HG02798 (cell line): ENCODE measurements around the gene PLA2G4B.

Experiments used
- ATAC-seq: cut with Tn5 transposase; IDR thresholded peaks from one replicate; pipeline ENCODE4 v1.9.1; 2021; ENCODE audit warnings: mild to moderate bottlenecking; ENCODE audit not compliant: unreplicated experiment, poor library complexity

PLA2G4B gene

GRCh38 chr15:41897363-41897799 lies 58.7 kb downstream of the PLA2G4B start:
- ATAC-seq: no peak
